Measurements from ENCODE around the gene HOXB7. TPM values are rescaled to one million over a fixed set of nuclear protein-coding genes. Genes with fewer than 3 reads are reported as not detected.

The HOXB7 gene
- total RNA-seq, 1 experiment from 2014 or later = not detected

- TF ChIP-seq SMAD3 (CRISPR knock-in tag; IDR thresholded peaks at IDR 0.05; ENCODE audit: borderline replicate concordance) (no peak), TCF7 (CRISPR knock-in tag; IDR thresholded peaks at IDR 0.05; ENCODE audit: low read depth) (no peak), CREB1 (CRISPR knock-in tag; IDR thresholded peaks at IDR 0.05) (no peak), ETV6 (CRISPR knock-in tag; IDR thresholded peaks at IDR 0.05) (no peak), CDX4 (CRISPR knock-in tag; IDR thresholded peaks at IDR 0.05; ENCODE audit: borderline replicate concordance) (no peak)
Observed at GRCh38 chr17:48579471-48579759, 31.4 kb downstream of the HOXB7 start (continued).

GRCh38 chr17:48578616-48579470 lies 32.0 kb downstream of the HOXB7 start:
- TF ChIP-seq MYBL2 (CRISPR knock-in tag; IDR thresholded peaks at IDR 0.05) (no peak), PREB (CRISPR knock-in tag; IDR thresholded peaks at IDR 0.05; ENCODE audit: borderline replicate concordance) (no peak), AR (CRISPR knock-in tag; IDR thresholded peaks at IDR 0.05) (no peak), ZNF138 (CRISPR knock-in tag; conservative IDR thresholded peaks at IDR 0.05) (no peak), USF2 (CRISPR knock-in tag; IDR thresholded peaks at IDR 0.05) (no peak), JUN (CRISPR knock-in tag; IDR thresholded peaks at IDR 0.05) (no peak), ZNF416 (CRISPR knock-in tag; IDR thresholded peaks at IDR 0.05) (no peak), FOXP1 (CRISPR knock-in tag; IDR thresholded peaks at IDR 0.05; ENCODE audit: borderline replicate concordance) (no peak), ZBTB21 (CRISPR knock-in tag; IDR thresholded peaks at IDR 0.05; ENCODE audit: borderline replicate concordance) (no peak), NFE2L1 (CRISPR knock-in tag; IDR thresholded peaks at IDR 0.05) (no peak), ATF3 (CRISPR knock-in tag; conservative IDR thresholded peaks at IDR 0.05) (no peak), ZNF512 (CRISPR knock-in tag; IDR thresholded peaks at IDR 0.05; ENCODE audit: borderline replicate concordance) (no peak), ATF6 (CRISPR knock-in tag; IDR thresholded peaks at IDR 0.05) (no peak), ZNF281 (CRISPR knock-in tag; IDR thresholded peaks at IDR 0.05) (no peak)
- Mint-ChIP-seq H3K4me1 (peaks cover 42% of the 10 kb centered on the region), H3K27me3 (ENCODE audit: low read depth) (peaks cover 59% of the 10 kb centered on the region; the same call in 1 of the 2 replicates), H3K4me3 (peak overlapping the region; percentile 45), H3K9me3 (no peaks in the 10 kb centered on the region), H3K36me3 (no peaks in the 10 kb centered on the region), H3K27ac (no peak overlapping the region)
- peak; percentile 31 for ATAC-seq
- ChIA-PET POLR2A (no interaction called here), CTCF (interaction anchor here (0.9 to 1.3 kb wide), 2 partner anchors 58 to 300 kb away, joined by 3 to 4 read pairs; no protein-coding TSS in a partner anchor)
- no peak for DNase-seq (ENCODE audit: low spot score)
